Cardiac fibroblast (primary cell): ENCODE data around the gene TRABD2A.
"Not testable (repeated sequence)": the region's sequence is repeated elsewhere in the genome, so short reads cannot be mapped to it uniquely, and the experiment has no call there.

Experiments
- DNase-seq, 2 donors: peaks; one replicate each; pipeline versions ENCODE4 v3.0.0 to v3.0.0-alpha.2; 2010; ENCODE audit warnings: low read depth in 2 of 2
- H3K4me3 ChIP-seq, 2 donors: replicated peaks in 1 of 2; 1 replicate in 1 of 2; 2 replicates in 1 of 2; pipeline ENCODE4 v1.5.1; 2011; ENCODE audit warnings: low read depth in 2 of 2, low read length in 2 of 2, mild to moderate bottlenecking in 2 of 2, moderate library complexity in 1 of 2
- TF ChIP-seq, protein P1 (sequence below): IDR thresholded peaks from one replicate; pipeline ENCODE4 v1.5.1; 2011; ENCODE audit warnings: low read depth, mild to moderate bottlenecking, low read length, inconsistent platforms

TRABD2A gene

DNA sequence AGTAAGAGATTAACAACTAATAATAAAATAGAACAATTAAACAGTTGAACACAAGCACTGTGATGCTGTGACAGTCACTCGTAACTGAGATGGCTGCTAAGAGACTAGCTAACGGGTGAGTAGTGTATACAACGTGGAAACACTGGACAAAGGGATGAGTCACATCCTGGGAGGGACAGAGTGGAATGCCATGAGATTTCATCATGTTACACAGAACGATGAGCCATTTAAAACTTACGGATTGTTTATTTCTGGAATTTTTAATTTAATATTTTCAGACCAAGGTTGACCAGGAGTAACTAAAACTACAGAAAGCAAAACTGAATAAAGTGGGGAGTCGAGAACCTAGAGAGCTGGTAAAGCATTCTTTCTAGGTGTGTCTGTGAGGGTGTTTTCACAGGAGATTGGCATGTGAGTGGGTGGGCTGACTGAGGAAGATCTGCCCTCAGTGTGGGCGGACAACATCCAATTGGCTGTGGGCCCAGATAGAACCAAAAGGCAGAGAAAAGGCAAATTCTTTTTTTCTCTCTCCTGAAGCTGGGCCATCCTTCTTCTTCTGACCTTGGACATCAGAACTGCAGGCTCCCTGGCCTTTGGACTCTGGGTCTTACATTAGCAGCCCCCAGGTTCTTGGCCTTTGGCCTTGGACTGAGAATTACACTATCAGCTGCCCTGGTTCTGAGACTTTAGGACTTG lies 39.1 kb upstream of the TRABD2A start:
- H3K4me3 ChIP-seq: peak overlapping the region in 1 of 2 donors; percentile 33
- peak; percentile 95 to 99 for DNase-seq
- TF ChIP-seq, protein P1, sequence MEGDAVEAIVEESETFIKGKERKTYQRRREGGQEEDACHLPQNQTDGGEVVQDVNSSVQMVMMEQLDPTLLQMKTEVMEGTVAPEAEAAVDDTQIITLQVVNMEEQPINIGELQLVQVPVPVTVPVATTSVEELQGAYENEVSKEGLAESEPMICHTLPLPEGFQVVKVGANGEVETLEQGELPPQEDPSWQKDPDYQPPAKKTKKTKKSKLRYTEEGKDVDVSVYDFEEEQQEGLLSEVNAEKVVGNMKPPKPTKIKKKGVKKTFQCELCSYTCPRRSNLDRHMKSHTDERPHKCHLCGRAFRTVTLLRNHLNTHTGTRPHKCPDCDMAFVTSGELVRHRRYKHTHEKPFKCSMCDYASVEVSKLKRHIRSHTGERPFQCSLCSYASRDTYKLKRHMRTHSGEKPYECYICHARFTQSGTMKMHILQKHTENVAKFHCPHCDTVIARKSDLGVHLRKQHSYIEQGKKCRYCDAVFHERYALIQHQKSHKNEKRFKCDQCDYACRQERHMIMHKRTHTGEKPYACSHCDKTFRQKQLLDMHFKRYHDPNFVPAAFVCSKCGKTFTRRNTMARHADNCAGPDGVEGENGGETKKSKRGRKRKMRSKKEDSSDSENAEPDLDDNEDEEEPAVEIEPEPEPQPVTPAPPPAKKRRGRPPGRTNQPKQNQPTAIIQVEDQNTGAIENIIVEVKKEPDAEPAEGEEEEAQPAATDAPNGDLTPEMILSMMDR: no peak

DNA sequence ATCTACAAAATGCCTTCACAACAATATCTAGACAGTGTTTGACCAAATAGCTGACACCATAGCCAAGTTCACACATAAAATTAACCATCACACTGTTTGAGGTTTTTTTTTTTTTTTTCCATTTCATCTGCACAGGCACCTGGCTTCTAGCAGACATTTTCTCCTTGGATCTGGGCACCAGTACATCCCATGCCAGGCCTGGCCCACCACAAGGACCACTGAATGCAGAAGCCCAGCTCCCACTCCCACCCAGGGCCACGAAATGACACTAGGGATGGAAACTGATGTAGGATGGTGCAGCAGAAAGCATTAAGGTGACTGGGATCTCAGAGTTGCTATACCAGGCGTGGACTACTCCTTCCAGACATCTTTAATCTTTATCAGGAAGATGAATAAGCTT lies 37.5 kb upstream of the TRABD2A start:
- DNase-seq: no peak
- no peak overlapping the region for H3K4me3 ChIP-seq
- TF ChIP-seq, protein P1: no peak

DNA sequence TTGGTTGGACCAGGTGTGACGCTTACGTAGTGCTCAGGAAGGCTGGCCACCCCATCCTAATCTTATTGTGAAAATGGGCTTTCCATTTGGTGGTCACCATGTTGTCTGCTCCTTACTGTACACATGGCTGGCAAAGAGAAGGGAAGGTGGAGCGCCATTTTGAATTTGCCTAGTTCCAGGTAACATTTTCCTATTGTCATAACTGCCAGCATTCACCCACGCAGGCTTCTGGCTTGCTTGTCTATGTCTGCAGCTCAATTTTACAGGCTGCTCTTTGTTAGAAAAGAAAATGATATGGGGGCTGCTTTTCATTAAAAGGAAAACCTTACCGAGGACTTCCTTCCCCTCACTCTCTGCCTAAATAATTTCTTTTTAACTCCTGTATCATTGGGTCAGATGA lies 36.9 kb upstream of the TRABD2A start:
- DNase-seq, H3K4me3 ChIP-seq: not testable (repeated sequence)

DNA sequence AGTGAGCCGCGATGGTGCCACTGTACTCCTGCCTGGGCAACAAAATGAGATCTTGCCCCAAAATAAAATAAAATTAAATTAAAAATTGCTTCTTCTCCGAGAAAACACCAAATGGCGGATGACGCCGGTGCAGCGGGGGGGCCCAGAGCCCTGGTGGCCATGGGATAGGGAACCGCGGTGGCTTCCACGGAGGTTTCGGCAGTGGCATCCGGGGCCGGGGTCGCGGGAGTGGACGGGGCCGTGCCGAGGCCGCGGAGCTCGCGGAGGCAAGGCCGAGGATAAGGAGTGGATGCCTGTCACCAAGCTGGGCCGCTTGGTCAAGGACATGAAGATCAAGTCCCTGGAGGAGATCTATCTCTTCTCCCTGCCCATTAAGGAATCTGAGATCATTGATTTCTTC lies 34.8 kb upstream of the TRABD2A start:
- not testable (repeated sequence) for DNase-seq, H3K4me3 ChIP-seq

DNA sequence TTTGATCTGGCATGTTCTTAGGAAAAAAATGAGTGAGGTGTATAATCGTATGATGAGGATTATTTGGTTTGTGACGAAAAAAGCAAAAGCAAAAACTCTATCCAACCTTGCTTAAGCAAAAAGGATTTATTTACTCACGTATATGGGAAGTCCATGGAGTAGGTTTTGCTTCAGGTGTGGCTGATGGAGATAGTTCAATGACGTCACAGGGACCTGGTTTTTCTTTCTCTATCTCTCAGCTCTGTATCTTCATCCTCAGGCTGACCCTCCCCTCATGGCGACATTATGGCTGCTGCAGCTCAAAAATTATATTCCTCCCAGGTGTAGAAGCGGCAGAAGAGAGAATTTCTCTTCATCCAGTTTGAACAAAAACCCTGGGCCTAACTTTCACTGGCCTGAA lies 33.5 kb upstream of the TRABD2A start:
- DNase-seq: no peak
- TF ChIP-seq, protein P1: no peak
- H3K4me3 ChIP-seq: no peak overlapping the region

DNA sequence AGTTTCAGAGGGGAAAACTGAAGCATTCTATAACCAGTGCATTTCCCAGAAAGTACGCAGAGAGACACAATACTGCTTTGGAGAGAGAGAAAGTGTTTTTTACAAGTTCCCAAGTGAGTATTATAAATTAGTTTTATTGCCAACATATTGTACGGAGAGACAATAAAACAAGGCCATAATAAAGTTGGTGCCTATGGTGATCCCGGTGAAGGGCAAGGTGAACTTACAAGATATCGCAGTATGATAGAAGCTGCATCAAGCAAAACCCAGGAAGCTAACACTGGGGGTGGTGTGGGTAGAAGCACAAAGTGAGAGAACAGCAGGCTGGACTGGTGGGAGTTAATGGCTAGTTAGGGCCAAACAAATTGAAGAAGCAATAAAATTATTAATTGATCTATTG lies 32.1 kb upstream of the TRABD2A start:
- no peak for DNase-seq
- H3K4me3 ChIP-seq: no peak overlapping the region
- TF ChIP-seq, protein P1: no peak

DNA sequence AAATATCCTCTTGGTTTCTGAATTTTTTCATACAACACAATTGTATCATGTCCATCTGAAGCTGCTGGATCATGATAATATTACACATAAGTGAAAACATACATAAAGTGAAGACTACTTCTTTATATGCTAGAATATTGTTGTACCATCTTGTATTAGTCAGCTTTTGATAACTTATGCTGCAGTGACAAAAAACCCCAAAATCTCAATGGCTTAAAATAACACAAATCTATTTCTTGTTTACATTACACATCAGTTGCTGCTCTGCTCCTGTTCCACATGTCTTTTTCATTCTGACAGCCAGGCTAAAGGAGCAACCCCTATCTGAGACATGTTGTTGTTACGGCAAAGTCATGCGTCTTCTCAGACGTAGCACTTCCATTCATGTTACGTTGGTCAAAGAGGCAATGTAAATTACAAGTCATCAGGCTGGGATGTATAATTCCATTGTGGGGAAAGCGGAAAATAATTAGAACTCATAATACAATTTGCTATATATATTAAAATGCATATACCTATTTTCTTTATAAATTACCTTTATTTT lies 30.3 kb upstream of the TRABD2A start:
- TF ChIP-seq, protein P1: no peak
- no peak for DNase-seq
- H3K4me3 ChIP-seq: no peak overlapping the region
